Measurements from ENCODE around the gene MT1F.

Gene MT1F

GRCh38 chr16:56701534-56701933 is 43.8 kb downstream of the MT1F start:
- no peak for DNase-seq

- no peak for DNase-seq
Observed at GRCh38 chr16:56702836-56703235, 45.1 kb downstream of the MT1F start.
